CD1c-positive myeloid dendritic cell (primary cell): ENCODE data around the gene CDIP1.

ENCODE experiments used
- DNase-seq: peaks from one replicate; pipeline ENCODE4 v3.0.0-alpha.2; 2016; ENCODE audit errors: extremely low spot score

Gene CDIP1

DNA sequence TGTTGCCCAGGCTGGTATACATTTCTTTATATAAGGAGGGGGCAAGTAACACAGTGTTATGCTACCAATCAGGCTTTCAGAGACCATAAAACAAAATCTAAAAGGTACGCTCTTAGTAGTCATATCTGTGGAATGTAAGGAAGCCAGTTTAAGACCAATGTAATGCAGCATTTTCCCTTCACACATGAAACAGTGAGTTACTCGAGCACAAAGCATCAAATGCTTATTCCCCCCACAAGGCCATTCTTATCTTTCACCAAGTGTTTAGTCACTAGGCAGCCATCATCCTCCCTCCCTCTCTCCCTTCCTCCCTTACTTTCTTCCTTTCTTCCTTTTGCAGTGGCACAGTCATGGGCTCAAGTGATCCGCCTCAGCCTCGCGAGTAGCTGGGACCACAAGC lies 49.5 kb downstream of the CDIP1 start:
- DNase-seq, result no peak

DNA sequence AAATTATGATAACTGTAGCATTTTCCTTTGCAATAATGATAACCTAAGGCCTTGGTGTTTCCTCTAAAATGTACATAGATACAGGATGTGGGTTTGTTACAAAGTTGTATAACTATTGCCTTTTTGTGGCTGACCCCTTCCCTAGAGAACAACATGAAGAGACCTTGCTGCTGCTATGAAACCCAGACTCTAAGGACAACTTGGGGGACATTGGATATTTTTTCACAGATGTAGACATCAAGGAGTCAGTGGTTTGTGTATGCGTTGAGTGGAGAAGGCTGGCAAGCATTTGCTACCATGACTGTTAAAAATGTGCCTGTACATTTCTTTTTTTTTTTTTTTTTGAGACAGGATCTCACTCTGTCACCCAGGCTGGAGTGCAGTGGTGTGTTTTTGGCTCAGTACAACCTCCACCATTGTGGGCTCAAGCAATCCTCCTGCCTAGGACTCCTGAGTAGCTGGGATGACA lies 50.0 kb downstream of the CDIP1 start:
- no peak for DNase-seq

DNA sequence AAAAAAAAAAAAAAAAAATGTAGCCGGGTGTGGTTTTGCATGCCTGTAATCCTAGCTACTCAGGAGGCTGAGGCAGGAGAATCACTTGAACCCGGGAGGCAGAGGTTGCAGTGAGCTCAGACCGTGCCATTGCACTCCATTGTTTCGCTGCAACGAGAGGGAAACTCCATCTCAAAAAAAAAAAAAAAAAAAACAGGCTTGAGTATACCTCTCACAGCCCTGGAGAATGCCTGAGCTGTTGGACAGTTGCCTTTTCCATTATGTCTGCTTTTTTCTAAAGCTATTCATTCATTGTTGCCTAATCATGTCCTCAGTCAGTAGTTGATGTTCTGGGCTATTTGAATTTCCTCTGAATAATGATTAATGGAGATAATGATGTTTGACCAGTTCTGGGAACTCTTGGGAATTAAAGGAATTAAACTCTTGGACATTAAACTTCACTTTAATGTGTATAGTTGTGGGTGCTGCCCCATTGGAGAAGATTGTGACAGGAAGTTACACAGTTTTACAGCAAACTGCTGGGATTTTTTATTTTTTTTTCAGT lies 50.5 kb downstream of the CDIP1 start:
- no peak for DNase-seq

DNA sequence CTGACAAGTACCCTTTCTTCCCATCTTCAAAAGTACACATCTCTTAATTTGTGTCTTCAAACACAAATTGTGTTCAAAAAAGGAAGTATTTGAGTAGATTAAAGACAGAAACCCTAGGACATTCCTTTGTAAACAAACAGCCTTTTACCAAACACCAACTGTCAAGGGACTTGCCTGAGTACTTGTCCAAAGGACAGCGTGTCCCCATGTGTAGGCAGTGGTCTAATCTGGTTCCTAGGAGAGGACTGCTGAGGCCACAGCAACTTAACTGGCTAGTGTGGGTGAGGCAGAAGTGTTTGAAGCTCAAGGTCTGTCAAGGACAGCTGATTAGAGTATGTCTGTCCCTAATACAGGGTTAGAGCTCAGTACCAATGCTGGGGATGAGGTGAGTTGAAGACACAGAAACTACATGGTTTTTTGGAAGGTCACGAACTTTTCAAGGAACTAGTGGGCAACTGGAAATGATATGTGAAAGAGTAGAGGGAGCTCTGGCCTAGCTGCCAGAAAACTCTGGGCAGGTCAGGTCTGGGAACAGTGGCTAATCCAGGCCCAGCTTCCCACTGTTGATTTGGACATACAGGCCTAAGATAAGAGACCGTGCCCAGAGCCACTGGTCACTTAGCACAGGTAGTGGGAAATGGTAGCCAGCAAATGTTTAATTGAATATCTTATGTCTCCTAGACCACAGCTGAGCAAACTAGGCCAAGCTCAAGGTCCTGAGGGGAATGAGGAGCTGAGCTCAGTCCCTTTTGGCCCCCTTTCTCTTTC lies 52.3 kb downstream of the CDIP1 start:
- no peak for DNase-seq

DNA sequence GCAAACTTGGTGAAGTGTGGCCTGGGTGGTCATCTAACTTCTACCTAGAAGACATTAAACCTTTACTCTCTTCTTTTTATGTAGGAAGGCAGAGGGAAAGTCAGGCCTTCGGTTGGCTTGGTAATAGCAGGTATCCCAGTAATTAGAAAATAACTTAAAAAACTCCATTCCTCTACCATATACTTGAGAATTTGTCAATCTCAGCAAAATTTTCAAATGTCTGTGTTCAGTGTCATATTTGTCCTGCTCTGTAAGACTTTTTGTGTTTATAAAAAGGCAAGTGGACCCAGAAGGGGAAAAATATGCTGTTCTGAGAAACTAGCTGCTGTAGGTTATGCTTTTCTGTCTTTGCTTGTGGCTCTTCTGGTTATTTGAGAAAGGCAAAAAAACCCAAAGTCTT lies 56.6 kb downstream of the CDIP1 start:
- DNase-seq, result no peak

DNA sequence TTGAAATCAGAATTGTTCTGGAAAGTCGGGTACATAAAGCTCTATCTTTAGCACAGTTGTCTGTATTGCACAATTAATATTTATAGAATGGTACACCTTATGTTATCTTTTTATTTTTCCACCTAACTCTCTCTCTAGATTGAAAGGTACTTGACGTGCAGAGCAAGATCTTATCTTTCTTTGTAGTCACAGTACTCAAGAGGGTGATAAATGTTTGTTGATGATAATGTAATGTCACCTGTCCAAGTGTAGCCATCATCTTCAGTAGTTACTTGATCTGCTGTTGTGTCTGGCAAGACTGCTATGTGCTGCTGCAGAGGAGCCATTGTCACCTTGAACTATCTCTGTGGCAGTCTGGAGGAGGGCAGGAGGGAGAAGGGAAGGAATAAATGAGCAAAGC lies 57.0 kb downstream of the CDIP1 start:
- no peak for DNase-seq

DNA sequence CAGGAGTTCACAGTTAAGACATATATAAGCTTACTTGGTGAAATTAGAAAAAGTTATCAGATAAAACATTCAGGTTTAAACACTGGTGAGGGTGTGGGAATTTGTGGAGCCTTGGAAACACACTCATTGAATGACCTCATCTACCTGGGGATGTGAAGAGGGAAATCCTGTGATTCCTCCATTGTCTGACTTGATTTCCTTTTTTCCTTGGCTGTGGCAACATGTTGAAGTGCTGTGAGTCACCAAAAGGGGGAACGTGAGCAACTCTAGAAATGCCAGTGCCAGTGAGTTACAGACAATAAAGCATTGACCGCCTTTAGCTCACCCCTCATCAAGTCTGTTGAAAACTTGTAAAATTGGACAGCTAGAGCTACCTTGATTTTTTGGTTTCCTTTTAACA lies 60.6 kb downstream of the CDIP1 start:
- DNase-seq, result peak; percentile 63

DNA sequence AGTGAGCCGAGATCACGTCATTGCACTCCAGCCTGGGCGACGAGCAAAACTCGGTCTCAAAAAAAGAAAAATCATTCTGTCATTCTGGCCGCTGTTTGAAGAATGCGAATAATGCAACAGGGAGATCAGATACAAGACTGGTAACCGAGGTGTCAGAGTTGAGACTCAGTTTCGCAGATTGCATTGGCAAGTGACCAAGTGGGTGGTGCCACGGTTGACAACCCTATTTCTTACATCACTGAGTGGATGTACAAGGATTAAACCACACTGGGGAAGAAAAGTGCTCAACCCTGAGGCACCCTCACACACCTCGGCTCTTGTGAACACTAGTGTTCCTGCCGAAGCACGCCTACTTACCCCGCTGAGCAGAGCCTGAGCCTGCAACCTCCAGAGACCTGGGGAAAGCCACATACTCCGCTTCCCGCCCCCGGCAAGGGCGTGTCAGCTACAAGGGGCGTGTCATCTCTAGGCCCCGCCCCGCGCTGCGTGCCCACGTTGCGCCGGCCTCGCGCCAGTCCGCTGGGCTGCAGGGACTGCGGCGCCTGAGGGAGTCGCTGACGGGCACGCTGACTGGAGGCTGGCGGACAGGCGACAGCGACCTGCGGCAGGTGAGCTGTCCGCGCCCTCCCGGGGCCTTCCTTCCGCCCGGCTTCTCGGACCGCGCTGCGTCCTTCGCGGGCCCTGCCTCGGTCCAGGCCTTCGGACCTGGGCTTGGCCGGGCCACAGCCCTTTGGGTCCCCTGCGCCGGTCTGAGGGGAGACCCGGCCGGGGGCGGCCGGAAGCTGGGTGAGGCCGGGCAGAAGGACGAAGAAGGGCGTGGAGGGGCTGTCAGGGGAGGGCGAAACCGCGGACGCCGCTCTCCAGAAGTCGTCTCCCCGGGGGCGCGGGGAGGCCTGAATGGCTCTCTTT lies 62.4 kb downstream of the CDIP1 start, which contains the start of gene HMOX2:
HMOX2 (plus strand) TSS at position 519 of the 909 bp plus-strand sequence. CDS start 29,127 bp downstream, outside the sequence.
- DNase-seq, result peak; percentile 97

DNA sequence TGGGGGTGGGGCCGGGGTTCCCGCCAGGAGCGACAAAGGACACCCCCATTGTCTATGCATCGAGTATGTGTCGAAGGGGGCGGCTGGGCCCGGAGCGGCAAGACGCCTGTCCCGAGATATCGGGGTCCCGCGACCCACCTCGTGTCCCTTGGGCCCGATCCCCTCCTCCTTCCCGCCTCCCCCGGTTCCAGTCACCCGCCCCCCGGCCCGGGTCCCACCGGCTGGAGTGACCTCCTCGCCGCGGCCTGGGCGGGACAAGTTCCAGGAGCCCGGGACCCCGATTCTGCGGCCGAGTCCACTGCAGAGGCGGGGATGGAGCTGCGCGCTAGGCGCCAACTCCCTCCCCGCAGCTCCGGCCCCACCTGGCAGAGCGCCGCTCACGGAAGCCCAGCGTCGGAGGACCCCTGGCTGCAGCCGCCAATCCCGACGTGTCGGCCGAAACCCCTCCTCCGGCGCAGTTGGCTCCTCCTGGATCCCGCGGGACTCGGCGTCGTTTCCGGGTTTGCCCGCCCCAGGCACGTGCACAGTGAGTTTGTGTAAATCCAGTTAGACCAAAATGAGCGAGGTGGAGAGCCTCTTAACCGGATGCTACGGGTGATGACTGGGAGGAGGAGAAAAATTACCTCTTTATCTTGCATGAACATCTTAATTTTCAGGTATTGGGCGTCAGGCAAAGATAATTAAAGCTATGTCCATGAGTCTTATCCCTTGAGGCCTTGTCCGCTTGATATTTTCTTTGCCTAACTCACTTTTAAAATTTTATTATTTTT lies 64.2 kb downstream of the CDIP1 start, which contains the start of gene NMRAL1:
NMRAL1 (minus strand) TSS at position 434 of the 770 bp plus-strand sequence. CDS start 493 bp downstream, outside the sequence.
- DNase-seq, result peak; percentile 93

DNA sequence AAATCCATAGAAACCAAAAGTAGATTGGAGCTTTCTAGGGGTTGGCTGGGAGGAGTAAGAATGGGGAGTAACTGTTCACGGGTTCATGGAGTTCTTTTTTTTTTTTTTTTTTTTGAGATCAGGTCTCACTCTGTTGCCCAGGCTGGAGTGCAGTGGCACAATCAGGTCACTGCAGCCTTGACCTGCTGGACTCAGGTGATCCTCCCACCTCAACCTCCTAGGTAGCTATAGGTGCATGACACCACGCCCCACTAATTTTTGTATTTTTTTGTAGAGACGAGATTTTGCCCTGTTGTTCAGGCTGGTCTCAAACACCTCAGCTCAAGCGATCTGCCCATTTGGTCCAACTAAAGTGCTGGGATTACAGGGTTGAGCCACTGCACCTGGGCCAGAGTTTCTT lies 65.7 kb downstream of the CDIP1 start:
- no peak for DNase-seq

DNA sequence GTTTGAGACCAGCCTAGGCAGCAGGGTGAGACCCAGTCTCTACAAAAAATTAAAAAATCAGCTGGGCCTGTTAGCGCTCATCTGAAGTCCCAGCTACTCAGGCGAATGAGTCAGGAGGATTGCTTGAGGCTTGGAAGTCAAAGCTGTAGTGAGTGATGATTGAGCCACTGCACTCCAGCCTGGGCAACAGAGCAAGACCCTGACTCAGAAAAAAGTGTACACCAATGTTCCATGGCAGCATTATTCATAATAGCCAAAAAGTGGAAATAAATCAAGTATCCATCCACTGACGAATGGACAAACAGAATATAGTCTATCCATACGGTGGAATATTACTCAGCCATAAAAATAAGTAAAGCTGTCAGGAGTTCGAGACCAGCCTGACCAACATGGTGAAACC lies 66.7 kb downstream of the CDIP1 start:
- no peak for DNase-seq

DNA sequence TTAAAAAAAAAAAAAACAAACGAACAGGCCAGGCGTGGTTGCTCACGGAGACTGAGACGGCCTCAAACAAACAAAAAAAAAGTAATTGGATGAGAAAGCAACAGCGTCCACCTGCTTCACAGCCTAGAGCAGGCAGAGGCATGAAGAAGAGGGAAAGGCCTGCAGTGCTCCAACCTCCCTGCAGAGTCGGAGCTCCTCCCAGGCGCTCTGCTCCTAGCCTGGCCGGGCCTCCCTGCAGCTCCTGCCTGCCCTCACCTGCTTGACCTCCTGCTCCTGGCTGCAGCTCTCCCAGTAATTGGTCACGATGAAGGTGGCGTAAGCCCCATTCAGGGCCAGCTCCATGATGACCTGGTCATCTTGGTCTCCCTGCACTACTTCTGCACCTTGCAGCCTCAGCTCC lies 69.6 kb downstream of the CDIP1 start:
- DNase-seq, result no peak

DNA sequence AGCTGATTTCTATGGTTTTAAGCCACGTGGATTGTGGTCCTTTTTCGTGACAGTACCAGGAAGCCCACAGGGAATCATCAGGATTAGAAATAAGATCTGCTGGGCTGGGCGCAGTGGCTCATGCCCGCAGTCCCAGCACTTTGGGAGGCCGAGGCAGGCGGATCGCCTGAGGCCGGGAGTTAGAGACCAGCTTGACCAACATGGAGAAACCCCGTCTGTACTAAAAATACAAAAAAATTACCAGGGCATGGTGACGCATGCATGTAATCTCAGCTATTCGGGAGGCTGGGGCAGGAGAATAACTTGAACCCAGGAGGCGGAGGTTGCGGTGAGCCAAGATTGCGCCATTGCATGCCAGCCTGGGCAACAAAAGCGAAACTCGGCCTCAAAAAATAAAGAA lies 70.7 kb downstream of the CDIP1 start:
- no peak for DNase-seq

DNA sequence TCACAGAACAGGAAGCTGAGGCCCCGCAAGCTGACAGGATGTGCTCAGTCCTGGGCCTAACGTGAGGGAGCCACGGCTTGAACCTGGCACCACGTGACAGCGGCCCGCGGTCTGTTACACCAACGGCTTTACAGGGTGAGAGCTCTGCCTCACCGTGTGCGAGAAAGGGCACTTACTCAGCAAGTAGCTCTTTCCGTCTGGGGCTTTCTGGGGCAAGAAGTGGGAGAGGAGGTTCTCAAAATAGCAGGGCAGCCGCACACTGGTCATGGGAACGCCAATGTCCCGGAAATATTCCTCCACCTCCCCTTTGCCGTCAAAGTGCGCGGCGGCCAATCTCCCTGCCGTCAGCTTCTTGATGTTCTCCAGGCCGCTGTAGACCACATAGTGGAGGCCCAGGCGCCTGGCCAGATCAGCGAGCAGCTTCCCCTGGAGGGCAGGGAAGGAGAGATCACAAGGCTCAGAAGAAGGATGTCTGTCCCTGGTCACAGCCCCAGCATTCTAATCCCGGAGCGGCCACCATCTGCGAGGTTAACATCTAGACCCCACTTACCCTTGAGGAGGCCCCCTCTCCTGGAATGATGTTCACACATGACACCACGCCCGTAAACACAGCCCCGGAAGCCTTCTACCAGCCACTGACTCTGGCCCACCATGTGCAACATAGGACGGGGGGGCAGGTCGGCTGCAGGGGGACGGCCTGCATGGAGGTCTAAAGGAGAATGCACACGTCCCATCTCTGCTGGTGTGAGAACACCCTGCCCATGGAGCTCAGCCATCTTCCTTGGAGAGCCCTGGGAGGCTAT lies 72.4 kb downstream of the CDIP1 start:
- DNase-seq, result peak; percentile 24

DNA sequence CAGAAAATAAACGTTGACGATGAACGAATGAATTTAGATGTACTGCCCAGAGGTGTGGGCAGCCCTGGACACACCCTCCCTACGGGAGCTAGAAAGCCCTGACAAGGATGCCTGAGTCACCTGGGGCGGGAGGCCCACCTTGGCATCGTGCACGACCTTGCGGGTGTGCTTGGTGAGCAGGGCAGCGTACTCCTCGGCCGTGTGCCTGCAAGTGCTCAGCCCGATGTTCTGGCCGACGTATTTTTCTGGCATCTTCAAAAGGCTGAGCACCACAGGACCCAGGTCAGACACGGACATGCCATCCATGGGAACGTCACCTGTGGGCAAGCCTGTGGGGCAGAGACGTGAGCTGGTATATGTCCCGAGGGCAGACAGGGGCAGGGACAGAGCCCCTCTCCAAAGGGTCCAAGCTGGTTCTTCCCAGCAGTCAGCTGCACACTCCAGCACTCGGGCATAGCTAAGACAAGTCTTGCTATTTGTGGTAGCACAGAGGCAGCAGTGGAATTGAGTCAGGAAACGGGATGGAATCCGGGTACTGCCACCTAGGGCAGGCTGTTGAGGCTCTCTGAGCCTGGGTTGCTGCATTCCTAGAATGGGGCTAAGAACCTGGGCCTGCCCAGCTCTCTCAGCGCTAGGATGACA lies 74.9 kb downstream of the CDIP1 start:
- no peak for DNase-seq

DNA sequence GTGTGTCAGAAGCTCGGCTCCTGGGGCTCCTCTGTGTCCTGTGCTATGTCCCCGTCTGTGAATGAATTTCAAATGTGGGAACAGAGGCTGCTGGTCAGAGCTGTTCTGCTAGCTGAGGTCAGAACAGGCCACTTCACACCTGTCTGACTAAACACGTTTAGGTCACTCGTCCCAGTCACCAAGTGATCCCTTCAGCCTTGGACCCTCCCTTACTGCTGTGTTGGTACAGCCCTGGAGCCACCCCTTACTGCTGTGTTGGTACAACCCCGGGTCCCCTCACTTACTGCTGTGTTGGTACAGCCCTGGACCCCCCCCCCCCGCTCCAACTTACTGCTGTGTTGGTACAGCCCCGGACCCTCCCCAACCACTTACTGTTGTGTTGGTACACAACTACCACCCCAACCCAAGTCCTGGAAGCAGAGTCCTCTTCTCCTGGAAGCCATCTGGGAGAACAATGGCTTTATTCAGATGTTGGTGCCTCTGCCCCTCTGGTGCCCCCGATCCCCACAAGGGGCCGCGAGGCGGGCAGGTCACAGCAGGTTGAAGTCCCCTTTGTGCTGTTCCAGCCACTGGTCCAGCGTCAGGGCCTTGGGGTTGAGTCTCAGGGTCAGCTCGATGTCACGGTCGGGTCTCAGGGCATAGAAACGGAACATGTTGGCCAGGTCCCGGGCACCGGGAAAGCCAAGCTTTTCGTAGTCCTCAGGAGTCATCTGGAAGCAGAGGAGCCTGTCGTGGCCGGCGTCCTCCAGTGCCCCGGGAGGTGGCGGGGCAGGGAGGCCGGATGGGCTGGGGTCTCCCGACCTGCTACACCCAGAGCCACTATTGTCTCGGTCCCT lies 77.1 kb downstream of the CDIP1 start:
- no peak for DNase-seq

DNA sequence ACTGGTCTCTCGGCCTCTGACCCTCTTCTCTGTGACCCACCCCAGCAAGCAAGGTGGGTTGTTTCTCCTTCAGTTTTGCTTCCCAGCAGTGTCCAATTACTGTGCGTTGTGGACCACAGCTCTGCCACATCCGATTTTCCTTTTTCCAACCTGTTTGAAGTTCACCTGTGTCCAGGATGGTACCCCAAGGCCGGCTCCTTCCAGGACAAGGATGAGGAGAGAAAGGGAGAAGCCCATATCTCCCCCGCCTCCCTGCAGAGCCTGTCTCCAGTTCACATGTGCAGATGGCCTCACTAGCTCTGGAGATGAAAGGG lies 77.7 kb downstream of the CDIP1 start:
- DNase-seq, result no peak
